ENCODE data around the gene ALPI.
A peak's percentile ranks its signal among the peaks of the same experiment; 100 is the strongest.

DNA sequence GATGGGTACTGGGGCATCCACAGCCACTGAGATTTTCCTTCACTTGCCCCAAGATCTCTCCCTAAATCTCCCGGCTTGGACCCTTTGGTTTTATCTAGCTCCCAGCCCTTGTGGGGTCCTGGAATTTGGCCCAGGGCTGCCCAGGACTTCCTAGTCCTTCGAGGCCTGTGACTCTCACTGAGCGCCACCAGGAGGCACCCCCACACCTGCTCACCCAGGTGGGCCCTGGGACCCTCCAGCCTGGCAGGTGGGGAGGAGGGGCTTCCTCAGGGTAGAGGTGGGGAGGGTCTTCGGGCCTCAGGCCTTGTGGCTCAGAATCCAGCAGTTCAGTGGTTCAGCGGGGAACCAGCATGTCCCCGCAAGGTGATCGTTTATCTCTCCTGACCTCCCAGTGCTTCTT is 52.3 kb downstream of the ALPI start:
- TF ChIP-seq, protein P1, sequence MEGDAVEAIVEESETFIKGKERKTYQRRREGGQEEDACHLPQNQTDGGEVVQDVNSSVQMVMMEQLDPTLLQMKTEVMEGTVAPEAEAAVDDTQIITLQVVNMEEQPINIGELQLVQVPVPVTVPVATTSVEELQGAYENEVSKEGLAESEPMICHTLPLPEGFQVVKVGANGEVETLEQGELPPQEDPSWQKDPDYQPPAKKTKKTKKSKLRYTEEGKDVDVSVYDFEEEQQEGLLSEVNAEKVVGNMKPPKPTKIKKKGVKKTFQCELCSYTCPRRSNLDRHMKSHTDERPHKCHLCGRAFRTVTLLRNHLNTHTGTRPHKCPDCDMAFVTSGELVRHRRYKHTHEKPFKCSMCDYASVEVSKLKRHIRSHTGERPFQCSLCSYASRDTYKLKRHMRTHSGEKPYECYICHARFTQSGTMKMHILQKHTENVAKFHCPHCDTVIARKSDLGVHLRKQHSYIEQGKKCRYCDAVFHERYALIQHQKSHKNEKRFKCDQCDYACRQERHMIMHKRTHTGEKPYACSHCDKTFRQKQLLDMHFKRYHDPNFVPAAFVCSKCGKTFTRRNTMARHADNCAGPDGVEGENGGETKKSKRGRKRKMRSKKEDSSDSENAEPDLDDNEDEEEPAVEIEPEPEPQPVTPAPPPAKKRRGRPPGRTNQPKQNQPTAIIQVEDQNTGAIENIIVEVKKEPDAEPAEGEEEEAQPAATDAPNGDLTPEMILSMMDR (IDR thresholded peaks at IDR 0.05; ENCODE audit: borderline replicate concordance, extremely low read depth, low read length, poor library complexity, severe bottlenecking) = peak; percentile 4
- no peak for TF ChIP-seq EZH2 (IDR thresholded peaks at IDR 0.05; ENCODE audit: borderline replicate concordance, low read depth, low read length, severe bottlenecking)

Data from DND-41 (cell line).